ENCODE data around the gene MMP25.

GRCh38 chr16:3101841-3102470, 55.6 kb downstream of the MMP25 start:
- TF ChIP-seq NFIC (IDR thresholded peaks at IDR 0.05) (no peak), CEBPB (IDR thresholded peaks at IDR 0.05) (no peak), EP300 (IDR thresholded peaks at IDR 0.05; ENCODE audit: borderline replicate concordance) (no peak), CREB1 (IDR thresholded peaks at IDR 0.05; ENCODE audit: low read depth) (no peak), FOXM1 (IDR thresholded peaks at IDR 0.05; ENCODE audit: borderline replicate concordance, low read depth) (no peak), RAD21 (IDR thresholded peaks at IDR 0.05; ENCODE audit: low read depth) (no peak), TAF1 (IDR thresholded peaks at IDR 0.05; ENCODE audit: low read depth) (0 out of 2 replicates have a peak, but pooled peaks have one; percentile 25), EGR1 (IDR thresholded peaks at IDR 0.05) (no peak), MAX (IDR thresholded peaks at IDR 0.05) (no peak), YY1 (IDR thresholded peaks at IDR 0.05; ENCODE audit: low read depth) (no peak), REST (IDR thresholded peaks at IDR 0.05; ENCODE audit: low read depth) (no peak)
- TF ChIP-seq, protein P1, sequence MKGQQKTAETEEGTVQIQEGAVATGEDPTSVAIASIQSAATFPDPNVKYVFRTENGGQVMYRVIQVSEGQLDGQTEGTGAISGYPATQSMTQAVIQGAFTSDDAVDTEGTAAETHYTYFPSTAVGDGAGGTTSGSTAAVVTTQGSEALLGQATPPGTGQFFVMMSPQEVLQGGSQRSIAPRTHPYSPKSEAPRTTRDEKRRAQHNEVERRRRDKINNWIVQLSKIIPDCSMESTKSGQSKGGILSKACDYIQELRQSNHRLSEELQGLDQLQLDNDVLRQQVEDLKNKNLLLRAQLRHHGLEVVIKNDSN (IDR thresholded peaks at IDR 0.05), result no peak
